Activated CD4-positive, alpha-beta T cell treated with anti-CD3 and anti-CD28 coated beads for 1 hour (primary cell): ENCODE results near the gene IFT52.

ENCODE experiments used
- DNase-seq: peaks from one replicate; pipeline ENCODE4 v3.0.0-alpha.2; 2020

The IFT52 gene, protein sequence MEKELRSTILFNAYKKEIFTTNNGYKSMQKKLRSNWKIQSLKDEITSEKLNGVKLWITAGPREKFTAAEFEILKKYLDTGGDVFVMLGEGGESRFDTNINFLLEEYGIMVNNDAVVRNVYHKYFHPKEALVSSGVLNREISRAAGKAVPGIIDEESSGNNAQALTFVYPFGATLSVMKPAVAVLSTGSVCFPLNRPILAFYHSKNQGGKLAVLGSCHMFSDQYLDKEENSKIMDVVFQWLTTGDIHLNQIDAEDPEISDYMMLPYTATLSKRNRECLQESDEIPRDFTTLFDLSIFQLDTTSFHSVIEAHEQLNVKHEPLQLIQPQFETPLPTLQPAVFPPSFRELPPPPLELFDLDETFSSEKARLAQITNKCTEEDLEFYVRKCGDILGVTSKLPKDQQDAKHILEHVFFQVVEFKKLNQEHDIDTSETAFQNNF

DNA sequence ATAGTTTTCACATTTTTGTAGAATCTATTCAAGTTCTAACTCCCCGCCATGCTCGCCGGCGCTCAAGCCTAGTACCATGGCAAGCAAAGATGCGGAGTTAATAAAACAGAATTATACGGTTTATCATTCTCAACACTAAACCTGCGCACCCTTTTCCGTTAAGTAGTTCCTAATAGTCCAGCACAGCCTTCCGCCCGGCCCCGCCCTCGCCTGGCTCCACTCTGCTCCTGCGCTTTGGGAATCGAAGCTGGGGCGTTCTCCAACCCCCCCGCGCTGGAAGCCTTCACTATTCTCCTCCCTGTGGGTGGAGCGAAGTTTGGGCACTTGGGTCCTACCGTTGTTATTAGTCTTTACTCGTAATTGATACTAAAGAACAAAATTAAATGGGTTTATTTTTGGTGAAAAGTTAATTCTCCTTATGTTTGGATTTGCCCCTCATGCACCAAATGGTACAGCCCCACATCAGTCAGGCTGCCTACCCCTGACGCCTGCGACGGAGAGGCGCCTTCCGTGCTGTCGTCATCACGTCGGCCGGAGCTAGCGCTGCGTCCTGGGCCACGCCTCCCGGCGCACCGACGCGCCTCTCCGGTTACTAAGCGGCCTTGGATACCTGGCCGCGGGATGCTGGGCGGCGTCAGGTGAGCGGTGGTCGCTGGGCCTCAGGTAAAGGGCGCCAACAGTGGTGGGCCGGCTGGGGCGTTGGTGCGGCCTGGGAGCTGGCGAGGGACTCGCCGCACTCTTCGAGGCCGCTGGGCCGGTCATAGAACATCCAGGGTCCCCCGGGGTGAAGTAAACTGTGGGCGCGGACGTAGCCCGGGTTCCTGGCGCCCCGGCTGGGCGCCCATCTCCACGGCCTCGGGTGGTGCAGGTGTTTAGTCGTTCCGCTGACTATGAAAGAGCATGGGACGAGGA, at the start of gene IFT52:
TSS of gene IFT52 (plus strand) at position 546 of the 912 bp plus-strand sequence. CDS start 3,762 bp downstream, outside the sequence.
- peak; percentile 82 for DNase-seq

DNA sequence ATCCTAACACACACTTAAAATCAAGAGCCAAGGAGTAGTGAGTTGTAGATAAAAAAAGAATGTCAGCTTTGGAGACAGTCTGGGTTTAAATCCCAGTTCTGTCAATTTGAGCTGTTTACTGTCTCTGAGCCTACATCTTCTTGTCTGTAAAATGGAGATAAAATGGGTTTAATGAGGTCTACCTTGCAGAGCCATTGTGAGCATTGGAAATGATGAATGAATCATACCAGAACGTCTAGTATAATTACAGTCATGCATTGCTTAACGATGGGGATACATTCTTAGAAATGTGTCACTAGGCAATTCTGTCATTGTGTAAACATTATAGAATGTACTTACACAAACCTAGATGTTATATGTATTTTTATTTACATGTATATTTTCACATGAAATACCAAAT, 49.5 kb upstream of the IFT52 start:
- no peak for DNase-seq

DNA sequence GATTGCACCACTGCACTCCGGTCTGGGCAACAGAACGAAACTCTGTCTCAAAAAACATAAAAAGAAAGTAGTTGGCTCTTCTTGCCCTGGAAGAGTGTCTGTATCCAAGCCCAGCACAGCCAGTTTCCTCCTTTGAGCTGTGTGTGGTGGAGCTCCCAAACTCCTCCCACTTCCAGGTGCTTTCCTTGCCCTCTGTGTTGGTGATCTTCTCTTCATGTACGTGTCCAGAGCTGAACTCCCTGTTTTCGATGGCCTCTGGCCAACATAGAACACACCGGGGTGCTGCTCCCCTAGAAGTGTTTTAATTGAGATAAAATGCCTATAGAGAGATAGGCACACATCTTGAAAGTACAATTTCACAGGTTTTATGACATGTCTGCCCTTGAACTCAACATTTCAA, 48.6 kb upstream of the IFT52 start:
- DNase-seq: no peak

DNA sequence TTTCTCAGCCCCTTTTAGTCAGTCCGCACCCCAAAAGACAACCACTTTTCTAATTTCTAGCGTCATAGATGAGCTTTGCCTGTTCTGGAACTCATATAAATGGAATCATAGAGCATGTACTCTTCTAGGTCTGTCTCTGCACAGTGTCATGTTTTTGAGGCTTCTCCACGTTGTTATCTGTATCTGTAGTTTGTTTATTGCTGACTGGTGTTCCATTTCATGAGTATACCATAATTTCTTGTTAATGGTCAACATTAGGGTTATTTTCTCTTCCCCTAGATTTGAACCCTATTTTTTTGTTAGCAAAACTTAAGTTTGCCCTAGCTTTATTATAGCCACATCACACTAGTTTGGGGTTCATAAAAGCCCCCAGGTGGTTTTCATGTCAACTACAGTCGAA, 48.1 kb upstream of the IFT52 start:
- no peak for DNase-seq

DNA sequence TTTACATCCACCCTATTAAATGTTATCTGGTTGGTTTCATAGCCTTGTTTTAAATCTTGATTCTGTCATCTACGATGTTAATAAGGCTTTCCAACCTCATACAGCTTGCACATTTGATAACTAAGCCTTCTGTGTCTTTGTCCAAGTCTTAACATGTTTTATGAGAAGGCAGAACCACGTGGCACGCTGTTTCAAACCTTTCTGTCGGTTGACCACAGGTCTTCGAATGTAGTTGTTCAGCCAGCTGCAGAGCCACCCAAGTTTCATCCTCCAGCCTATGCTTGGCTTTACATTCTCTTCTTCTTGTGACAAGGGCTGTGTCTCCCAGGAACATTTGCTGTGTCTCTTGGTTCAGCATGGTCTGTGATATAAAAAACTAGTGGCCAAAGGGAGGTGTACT, 47.6 kb upstream of the IFT52 start:
- no peak for DNase-seq

DNA sequence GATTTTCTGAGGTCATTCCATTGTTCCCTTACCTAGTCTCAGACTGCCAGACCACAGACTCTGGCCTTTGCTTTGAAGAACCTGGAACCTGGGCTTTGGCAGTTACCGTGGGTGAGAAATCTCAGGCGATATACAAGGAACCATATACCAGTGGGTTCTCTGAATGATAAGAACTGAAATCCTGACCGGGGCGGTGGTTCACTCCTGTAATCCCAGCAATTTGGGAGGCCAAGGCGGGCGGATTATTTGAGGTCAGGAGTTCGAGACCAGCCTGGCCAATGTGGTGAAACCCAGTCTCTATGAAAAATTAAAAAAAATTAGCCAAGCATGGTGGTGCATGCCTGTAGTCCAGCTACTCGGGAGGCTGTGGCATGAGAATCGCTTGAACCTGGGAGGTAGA, 46.2 kb upstream of the IFT52 start:
- DNase-seq: no peak

DNA sequence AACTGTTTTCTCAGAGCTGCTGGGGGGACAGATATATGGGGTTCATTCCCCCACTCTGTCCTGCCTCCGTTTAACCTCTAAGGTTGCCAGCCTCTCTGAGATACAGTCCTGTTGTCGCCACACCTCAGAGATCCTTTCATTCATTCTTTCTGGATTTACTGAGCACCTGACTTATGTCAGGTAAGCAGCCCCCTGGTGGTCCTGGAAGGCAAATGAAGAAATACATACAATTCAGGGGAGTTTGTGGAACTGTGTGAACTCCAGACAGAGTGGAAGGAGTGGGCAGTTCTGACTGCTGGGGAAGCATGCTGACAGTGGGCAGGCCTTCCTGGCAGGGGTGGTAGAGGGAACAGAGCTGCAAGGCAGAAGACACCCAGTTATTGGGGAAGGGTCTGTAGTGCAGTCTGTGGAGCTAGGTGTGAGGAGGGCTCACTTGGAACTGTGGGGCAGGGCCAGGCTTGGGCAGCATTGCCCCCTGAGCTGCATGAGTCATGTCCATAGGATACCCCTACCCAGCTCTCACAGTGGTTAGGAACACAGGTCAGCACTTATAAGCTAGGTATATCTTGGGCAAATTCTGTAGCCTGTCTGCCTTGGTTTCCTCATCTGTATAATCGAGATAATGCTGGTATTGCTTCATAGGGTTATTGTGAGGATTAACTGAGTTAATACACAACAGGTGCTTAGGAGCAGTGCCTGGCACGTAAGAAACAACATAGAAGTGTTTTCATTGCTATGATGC, 44.7 kb upstream of the IFT52 start:
- DNase-seq: no peak

DNA sequence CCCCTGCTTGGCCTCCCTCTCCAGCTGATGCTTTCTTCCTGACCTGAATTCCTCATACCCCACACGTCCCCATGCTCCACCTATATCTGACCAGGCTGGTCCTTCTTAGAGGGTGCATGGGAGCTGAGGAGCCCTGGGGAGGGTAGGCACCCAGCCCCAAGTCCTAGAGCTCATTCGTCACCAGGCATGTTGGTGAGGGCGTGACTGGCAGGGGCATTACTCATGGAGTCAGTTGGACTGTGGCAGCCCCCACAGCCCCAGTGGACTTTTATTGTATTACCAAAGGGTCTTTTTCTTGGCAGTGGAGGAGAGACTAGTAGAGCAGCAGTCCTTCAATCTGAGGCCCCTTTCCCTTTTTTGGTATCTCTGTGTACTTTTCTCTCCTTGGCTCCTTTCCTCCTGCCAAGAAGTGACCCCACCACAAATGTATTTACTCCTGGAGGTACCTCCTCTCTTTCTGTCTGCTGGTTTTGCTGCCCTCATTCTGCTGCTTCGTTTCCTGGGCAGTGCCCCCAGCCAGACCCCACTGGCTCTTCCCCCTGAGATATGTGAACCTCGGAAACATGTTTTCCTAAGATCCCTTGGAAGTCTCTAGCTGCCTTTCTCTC, 42.4 kb upstream of the IFT52 start:
- DNase-seq: no peak

DNA sequence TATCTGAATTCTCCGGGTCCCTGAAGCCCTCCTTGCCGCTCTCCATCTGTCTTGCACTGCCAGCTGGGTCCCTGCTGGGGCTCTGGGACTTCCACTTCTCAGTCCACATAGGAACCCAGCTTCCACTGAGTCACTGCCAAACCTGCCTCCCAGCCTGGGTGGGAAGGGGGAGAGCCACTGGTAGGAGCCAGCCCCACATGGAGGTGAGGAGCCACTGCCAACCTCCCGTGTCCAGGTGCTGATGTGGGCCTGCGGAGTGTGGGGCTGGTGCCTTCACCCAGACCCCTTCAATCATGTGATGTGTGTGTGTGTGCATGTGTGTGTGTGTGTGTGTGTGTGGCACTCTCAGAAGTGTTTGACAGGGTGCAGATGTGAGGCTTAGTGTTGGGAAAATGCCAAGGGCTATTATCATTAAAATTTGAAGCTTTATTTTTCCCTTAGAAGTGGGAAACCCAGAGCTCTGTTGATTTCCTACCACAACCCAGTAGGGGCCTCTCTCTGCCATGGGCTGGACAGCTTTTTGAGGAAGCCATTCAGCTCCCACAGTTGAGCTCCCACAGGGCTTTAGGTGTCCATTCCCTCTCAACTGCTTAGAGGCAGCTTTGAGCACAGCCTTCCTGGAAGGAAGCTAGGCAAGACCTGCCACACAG, 41.2 kb upstream of the IFT52 start:
- no peak for DNase-seq

DNA sequence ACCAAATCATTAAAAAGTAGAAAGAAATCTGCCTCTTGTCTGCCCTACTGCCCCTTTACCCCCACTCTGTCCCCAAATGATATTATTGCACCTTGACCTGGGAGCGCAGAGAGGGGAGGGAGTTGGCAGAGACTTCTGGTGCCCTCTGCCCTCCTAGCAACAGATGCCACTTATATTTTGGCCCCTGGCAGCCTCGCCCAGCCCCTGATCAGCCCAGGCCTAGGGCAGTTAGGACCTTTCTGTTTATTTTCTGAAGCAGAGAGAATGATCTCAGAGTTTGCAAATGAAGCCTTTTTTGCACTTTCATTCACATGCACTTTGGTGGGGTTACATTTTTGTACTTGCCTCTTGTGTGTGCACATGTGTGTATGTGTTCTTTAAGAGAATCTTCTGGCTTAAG, 40.3 kb upstream of the IFT52 start:
- DNase-seq: no peak

DNA sequence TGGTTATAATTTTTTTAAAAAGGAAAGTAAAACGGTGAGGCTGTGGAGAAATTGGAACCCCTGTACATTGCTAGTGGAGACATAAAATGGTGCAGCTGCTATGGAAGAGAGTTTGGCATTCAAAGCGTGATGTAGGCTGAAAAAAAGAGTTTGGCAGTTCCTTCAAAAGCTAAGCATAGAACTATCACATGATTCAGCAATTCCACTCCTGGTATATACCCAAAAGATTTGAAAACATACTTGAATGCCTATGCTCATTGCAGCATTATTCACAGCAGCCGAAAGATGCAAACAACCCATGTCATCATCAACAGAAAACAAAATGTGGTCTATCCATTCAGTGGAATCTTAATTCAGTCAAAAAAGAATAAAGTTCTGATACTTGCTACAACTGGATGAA, 36.4 kb upstream of the IFT52 start:
- DNase-seq: no peak

DNA sequence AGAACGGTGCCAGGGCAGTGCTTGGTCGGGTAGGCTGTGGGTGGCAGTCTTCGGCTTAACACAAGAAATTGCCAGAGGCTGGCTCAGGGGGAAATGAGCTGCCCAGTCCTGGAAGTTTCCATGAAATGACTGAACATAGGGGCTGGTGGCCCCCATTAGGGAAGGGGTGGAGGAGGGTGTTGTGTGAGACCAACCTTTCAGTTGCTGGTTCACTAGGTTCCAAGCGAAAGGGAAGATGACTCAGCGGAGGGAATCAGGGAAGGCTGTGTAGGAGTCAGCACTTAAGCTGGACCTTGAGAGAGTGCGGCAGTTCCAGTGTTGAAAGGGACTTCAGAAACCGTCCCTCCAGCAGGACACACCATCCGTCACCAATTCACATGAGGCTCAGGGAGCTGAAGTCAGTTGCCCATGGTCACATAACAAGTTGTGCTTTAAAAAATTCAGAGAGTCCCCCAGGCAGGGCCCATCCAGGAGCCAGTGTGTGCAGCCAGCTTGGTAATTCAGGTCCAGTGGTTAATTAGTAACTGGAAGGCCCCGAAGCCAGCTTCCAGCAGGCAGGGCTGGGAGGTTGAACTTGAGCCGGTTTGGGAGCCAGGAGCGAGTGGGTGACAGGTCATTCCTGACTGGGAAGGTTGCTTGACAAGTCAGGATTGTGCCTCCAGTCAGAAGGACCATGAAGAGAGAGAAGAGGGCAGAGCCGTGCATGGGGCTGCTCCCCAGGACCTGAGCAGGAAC, 32.2 kb upstream of the IFT52 start, which contains the start of gene SGK2:
TSS of gene SGK2 (plus strand) at position 616 of the 735 bp plus-strand sequence. CDS start 7,469 bp downstream, outside the sequence.
- DNase-seq: no peak

DNA sequence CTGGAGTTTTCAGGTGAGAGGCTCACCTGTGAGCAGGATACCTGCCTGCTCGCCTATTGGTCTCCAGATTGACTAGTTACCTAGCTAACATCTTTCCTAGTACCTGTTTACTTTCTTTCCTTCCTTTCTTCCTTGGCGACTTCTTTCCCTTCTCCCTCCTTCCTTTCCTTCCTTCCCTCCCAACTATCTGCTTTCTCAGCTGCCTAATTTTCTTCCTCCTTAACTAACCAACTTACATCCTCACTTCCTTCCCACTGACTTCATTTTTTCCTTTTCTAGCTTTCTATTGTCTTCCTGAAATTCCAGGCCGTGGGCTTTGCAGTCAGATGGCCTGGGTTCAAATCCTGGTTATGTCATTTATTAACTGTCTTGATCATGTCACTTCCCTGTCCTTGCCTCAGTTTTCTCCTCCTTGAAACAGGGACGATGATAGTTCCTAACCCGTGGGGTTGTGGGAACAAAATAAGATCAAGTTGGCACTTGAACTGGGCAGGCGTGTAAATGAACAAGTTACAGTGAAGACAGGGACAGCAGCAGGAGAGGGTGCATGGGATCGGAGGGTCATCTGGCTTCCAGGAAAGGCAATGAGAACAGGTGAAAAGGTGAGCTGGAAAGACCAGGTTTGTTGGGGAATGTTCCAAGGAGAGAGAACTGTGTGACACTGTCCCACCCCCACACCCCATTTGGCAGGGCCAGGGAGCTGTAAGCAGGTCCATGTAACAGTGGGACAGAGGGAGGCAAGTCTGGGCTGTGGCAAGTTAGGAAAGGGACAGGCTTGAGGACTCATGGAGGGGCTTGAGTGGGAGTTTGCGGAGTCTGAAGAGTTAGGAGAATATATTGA, 31.4 kb upstream of the IFT52 start:
- DNase-seq: no peak

DNA sequence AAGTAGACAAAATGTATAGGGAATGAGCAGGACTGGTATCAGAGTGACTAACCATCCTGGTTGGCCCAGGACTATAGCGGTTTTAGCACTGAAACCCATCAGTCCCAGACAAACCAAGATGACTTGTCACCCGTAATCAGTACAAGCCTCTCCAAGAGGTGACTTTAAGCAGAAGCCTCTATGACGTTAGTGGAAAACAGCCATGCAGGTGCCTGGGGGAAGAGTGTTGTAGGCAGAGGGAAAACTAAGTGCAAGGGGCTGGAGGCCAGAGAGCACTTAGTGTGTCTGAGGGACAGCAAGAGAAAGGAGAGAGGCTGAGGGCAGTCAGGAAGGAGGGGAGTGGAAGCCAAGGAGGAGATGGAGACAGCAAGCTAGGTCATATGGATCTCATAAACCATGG, 29.8 kb upstream of the IFT52 start:
- DNase-seq: no peak

DNA sequence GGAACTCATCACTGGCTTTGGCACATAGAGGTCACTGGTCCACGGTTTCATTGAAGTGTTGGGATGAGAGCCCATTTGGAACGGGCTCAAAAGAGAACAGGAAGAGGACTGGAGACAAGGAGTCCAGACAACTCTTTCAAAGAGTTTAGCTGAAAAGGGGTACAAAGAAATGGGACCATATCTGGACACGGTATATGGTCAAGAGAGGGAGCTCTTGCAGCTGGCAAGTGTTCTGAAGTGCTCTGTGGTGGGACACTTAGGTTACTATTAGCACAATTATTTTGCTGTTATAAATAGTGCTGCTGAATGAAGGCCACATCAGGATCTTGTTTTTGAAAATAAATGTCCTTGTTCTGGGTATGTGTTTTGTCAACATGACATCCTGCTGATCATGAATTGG, 27.3 kb upstream of the IFT52 start:
- no peak for DNase-seq

DNA sequence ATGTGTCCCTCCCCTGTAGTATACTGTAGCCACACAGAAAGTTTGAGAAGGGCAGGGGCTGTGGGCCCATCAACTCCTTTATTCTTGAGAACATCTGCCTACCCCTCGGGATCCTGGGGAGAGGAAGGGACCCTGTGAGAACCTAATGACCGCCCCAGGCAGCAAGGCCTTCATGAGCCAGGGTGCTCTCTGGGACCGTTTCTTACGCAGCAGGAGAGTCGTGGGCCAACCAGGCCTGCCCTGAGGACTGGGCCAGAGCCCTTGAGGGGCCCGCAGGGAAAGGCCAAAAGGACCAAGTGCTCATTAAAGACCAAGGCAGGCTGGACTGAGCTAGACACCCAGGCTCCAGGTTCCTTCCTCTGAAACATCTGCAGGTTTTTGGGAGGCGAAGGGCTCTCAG, 26.7 kb upstream of the IFT52 start:
- no peak for DNase-seq

DNA sequence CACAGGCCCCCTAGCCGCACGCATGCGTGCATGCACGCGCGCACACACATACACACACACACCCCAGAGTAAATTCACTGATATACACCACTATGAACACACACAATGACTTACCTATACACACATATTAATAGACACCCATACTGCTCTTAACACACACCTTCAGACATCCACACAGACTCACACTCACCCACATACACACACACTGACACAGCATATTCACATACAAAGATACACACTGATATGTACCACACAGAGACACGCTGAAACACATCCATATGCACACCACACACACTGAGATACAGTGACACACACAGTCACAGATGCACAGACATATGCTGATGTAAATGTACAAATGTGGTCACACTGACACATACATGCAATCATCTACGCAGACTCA, 26.3 kb upstream of the IFT52 start:
- no peak for DNase-seq

DNA sequence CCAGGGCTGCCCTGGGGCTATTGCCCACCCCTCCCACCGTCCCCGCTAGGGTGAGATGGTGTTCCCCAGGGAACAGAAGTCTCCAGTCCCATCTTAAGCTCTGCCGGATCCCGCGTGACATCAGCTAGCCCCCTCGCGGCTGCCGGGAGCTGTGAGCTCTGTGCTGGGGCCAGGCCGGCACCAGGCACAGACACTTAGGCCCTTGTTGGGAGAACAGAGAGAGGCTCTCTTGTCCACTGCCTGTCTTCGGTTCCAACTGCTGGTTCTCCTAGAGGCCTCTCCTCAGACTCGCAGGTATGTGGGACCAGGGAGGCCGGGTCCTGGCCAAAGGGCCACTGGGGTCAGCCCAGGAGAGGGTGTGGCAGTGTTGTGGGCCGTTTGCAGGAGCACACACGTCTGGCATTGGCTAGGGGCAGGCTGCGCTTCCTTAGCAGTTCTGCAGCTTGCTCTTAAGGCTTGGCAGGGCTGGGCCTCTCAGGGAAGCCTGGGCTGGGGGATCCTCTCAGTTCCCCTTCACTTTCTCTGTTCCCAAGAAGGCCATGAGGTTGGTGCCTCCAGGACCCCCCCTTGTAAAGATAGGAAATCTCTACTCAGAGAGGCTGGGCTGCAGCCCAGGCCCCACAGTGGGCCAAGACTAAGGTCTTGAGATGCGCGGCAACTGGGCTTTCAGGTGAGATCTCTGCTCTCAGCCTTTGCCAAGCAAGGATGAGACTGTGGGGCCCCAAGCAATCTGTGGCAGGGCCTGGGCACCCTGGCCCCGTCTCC, 25.6 kb upstream of the IFT52 start:
- DNase-seq: no peak

DNA sequence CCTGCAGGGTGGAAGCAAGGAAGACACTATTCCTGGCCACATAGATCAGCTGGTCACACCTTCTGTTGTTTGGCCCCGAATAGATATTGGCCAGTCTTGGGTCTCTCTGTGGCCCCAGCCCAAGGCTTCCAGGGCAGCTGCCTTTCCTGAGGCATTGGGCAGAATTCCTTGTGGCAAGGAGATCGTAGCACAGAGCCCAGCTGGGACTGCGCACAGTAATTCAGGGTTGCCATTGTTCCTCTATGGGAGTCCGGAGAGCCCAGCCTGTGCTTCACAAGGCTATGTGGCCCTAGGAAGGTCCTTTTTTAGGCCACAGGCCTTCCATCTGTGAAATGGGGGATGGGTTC, 25.0 kb upstream of the IFT52 start:
- no peak for DNase-seq

DNA sequence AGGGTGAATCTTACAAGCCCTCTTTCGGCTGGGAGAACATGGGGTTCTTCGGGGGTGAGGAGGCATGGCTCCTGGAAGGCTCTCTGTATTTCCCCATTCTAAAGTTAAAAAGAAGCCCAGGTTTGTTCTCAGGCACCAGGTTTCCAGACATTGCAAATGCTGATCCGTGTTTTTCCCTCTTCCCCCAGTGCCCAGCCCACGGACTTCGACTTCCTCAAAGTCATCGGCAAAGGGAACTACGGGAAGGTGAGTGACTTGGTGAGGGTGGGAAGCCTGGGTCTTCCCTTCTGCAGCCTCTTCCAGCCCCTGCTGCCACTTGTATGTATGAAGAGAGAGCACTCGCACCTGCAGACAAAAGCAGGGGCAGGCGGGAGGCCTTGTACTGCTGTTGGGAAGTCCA, 23.3 kb upstream of the IFT52 start:
- DNase-seq: no peak
